Stomach smooth muscle (tissue), 2 donors: ENCODE data around the gene FAM78B.

ENCODE experiments used
- H3K27ac ChIP-seq: one replicate; pipeline ENCODE4 v1.7.0; 2013; ENCODE audit warnings: mild to moderate bottlenecking, low read length, inconsistent platforms
- H3K27me3 ChIP-seq, 2 donors: one replicate each; pipeline ENCODE4 v1.7.0; 2013; ENCODE audit warnings: low read length in 2 of 2; ENCODE audit not compliant: insufficient read depth in 2 of 2, control insufficient read depth in 1 of 2
- H3K36me3 ChIP-seq, 2 donors: one replicate each; pipeline ENCODE4 v1.7.0; 2013; ENCODE audit warnings: low read length in 2 of 2; ENCODE audit not compliant: control insufficient read depth in 2 of 2, insufficient read depth in 2 of 2
- H3K4me1 ChIP-seq: one replicate; pipeline ENCODE4 v1.7.0; 2013; ENCODE audit warnings: low read length; ENCODE audit not compliant: control insufficient read depth, insufficient read depth
- H3K4me3 ChIP-seq, 2 donors: one replicate each; pipeline ENCODE4 v1.7.0; 2013; ENCODE audit warnings: low read length in 2 of 2
- H3K9ac ChIP-seq, 2 donors: one replicate each; pipeline ENCODE4 v1.7.0; 2013; ENCODE audit warnings: low read length in 2 of 2, mild to moderate bottlenecking in 1 of 2
- H3K9me3 ChIP-seq, 2 donors: one replicate each; pipeline ENCODE4 v1.7.0; 2013; ENCODE audit warnings: low read length in 2 of 2; ENCODE audit not compliant: control insufficient read depth in 2 of 2
- donor health status: healthy.
- donor health status: Pancreatic carcinoma.

Gene FAM78B

GRCh38 chr1:166140251-166140650 lies 26.6 kb downstream of the FAM78B start:
- no peak overlapping the region for H3K9ac ChIP-seq
- H3K27ac ChIP-seq, result no peak overlapping the region
- no peaks in the 10 kb centered on the region for H3K36me3 ChIP-seq
- H3K4me3 ChIP-seq, result no peak overlapping the region
- no peaks in the 10 kb centered on the region for H3K27me3 ChIP-seq
- no peaks in the 10 kb centered on the region for H3K9me3 ChIP-seq
- peaks cover 1% of the 10 kb centered on the region for H3K4me1 ChIP-seq

DNA sequence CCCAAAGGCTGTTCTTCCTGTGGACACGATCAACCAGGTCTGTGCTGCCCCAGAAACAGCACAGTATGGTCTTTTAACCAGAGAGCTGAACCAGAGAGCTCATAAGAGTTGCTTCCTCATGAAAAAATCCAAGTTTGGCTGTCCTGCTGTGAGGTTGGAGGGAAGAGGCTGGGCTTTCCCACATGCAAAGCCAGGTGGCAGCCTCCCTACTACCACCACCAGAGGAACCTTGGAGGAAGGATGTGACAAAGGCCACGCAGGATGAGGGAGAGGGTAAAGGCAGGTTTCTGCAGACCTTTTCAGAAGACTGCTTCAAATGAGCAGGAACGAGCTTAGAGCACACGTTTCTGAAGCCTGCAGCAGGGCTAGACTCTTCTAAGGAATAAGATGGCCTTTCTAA lies 27.1 kb downstream of the FAM78B start:
- Histone ChIP-seq H3K9me3 (no peaks in the 10 kb centered on the region), H3K27me3 (no peaks in the 10 kb centered on the region), H3K36me3 (no peaks in the 10 kb centered on the region), H3K4me1 (no peaks in the 10 kb centered on the region), H3K9ac (no peak overlapping the region), H3K27ac (no peak overlapping the region), H3K4me3 (no peak overlapping the region)

GRCh38 chr1:166136699-166137401 lies 30.0 kb downstream of the FAM78B start:
- Histone ChIP-seq H3K4me3 (no peak overlapping the region), H3K4me1 (no peaks in the 10 kb centered on the region), H3K9ac (no peak overlapping the region), H3K9me3 (peaks cover 3 to 4% of the 10 kb centered on the region in 2 donors), H3K27me3 (no peaks in the 10 kb centered on the region), H3K27ac (no peak overlapping the region), H3K36me3 (no peaks in the 10 kb centered on the region)

DNA sequence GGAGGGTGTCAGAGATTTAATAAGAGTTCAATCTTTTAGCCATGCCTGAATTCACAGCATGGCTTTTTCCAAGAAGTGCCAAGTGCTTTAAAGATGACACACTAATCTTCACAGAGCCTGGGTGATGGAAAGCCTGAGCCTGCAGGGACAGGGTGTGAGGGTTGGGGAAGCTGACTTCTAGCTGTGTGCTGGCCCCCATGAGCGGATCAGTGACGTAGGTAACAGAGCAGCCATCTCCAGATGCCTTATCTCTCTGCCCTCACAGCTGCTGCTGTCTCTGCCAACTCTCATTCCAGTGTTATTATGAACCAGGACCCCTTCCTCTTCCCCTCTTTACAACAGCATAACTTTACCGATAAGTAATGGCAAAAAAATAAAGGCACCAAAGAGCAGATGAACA lies 30.6 kb downstream of the FAM78B start:
- H3K9ac ChIP-seq, result no peak overlapping the region
- no peaks in the 10 kb centered on the region for H3K36me3 ChIP-seq
- no peak overlapping the region for H3K27ac ChIP-seq
- peaks cover 3 to 4% of the 10 kb centered on the region in 2 donors for H3K9me3 ChIP-seq
- H3K4me3 ChIP-seq, result no peak overlapping the region
- no peaks in the 10 kb centered on the region for H3K27me3 ChIP-seq
- no peaks in the 10 kb centered on the region for H3K4me1 ChIP-seq

DNA sequence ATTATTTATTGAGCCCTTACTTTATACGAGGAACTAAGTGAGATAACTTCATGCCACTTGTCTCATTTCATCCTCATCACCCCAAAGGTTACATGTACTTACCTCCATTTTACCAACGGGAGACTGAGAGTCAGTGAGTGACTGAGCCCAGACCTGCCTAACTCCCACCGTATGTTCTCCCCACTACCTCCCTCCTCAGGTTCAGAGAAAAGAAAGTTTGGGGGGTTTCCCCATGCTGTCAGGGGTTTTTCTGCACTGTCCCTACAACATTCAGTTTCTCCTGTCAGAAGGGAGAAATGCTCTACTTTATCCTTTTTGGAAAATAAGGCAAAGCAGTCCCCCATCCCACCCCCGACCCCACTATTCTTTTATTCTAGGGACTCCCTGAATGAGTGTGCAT lies 32.9 kb downstream of the FAM78B start:
- Histone ChIP-seq H3K36me3 (no peaks in the 10 kb centered on the region), H3K9me3 (peaks cover 3 to 4% of the 10 kb centered on the region in 2 donors), H3K27me3 (no peaks in the 10 kb centered on the region), H3K9ac (no peak overlapping the region), H3K27ac (no peak overlapping the region), H3K4me1 (no peaks in the 10 kb centered on the region), H3K4me3 (no peak overlapping the region)

GRCh38 chr1:166133276-166133841 lies 33.4 kb downstream of the FAM78B start:
- no peak overlapping the region for H3K9ac ChIP-seq
- no peaks in the 10 kb centered on the region for H3K4me1 ChIP-seq
- no peak overlapping the region for H3K27ac ChIP-seq
- H3K4me3 ChIP-seq, result no peak overlapping the region
- no peaks in the 10 kb centered on the region for H3K27me3 ChIP-seq
- H3K36me3 ChIP-seq, result no peaks in the 10 kb centered on the region
- H3K9me3 ChIP-seq, result peaks cover 3 to 4% of the 10 kb centered on the region in 2 donors

DNA sequence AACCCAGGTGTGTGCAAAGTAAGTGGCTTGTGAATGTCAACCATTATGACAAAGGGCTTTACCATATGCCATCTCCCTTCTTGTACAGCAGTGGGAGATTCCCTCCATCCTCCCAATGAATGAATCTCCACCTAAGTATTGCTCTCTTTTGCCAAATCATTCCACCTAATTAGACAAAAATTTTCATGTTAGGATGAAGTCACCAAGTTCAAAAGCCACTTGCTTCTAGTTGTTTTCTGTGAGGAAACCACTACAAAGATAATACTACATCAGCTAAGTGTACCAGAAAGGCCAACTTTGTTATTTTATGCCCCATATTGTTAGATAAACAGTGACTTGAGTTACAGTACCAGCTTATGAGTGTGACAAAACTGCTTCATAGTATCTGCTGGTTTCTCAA lies 34.3 kb downstream of the FAM78B start:
- no peak overlapping the region for H3K9ac ChIP-seq
- H3K4me3 ChIP-seq, result no peak overlapping the region
- no peak overlapping the region for H3K27ac ChIP-seq
- H3K4me1 ChIP-seq, result no peaks in the 10 kb centered on the region
- no peaks in the 10 kb centered on the region for H3K27me3 ChIP-seq
- H3K9me3 ChIP-seq, result peaks cover 3 to 4% of the 10 kb centered on the region in 2 donors
- no peaks in the 10 kb centered on the region for H3K36me3 ChIP-seq

GRCh38 chr1:166129006-166129405 lies 37.8 kb downstream of the FAM78B start:
- no peaks in the 10 kb centered on the region for H3K27me3 ChIP-seq
- no peak overlapping the region for H3K27ac ChIP-seq
- H3K9me3 ChIP-seq, result peaks cover 3 to 4% of the 10 kb centered on the region in 2 donors
- H3K9ac ChIP-seq, result no peak overlapping the region
- no peaks in the 10 kb centered on the region for H3K4me1 ChIP-seq
- H3K4me3 ChIP-seq, result no peak overlapping the region
- H3K36me3 ChIP-seq, result no peaks in the 10 kb centered on the region

- no peak overlapping the region for H3K4me3 ChIP-seq
- no peak overlapping the region for H3K9ac ChIP-seq
- H3K27ac ChIP-seq, result no peak overlapping the region
- peaks cover 0 to 3% of the 10 kb centered on the region in 2 donors for H3K9me3 ChIP-seq
- H3K36me3 ChIP-seq, result no peaks in the 10 kb centered on the region
- no peaks in the 10 kb centered on the region for H3K4me1 ChIP-seq
- H3K27me3 ChIP-seq, result no peaks in the 10 kb centered on the region
These were observed 38.6 kb downstream of the FAM78B start for GRCh38 chr1:166128195-166128594.

DNA sequence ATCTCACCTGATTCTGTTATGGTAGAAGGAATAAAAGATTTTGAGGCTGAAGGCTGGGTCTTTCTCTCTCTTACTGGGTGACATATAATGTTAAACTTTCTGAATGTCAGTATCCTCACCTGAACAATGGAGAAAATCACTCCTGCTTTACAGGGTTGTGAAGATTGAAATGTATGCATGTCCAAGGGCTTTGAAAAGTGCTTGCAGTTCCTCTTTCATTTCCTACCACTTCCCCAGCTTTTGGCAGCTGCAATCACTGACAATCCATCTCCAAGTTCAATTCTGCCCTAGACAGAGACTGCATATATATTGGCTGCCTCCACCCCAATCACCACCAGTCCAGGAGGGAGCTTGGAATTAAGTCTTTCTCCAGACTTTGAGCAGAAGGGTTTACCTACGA lies 39.8 kb downstream of the FAM78B start:
- Histone ChIP-seq H3K4me1 (no peaks in the 10 kb centered on the region), H3K9ac (no peak overlapping the region), H3K27me3 (no peaks in the 10 kb centered on the region), H3K36me3 (no peaks in the 10 kb centered on the region), H3K9me3 (no peaks in the 10 kb centered on the region), H3K4me3 (no peak overlapping the region), H3K27ac (no peak overlapping the region)

- Histone ChIP-seq H3K9me3 (no peaks in the 10 kb centered on the region), H3K4me3 (no peak overlapping the region), H3K4me1 (no peaks in the 10 kb centered on the region), H3K9ac (no peak overlapping the region), H3K27me3 (no peaks in the 10 kb centered on the region), H3K36me3 (no peaks in the 10 kb centered on the region), H3K27ac (no peak overlapping the region)
These were observed 43.8 kb downstream of the FAM78B start for GRCh38 chr1:166122873-166123466.
